ENCODE data around the gene PTGFRN.

DNA sequence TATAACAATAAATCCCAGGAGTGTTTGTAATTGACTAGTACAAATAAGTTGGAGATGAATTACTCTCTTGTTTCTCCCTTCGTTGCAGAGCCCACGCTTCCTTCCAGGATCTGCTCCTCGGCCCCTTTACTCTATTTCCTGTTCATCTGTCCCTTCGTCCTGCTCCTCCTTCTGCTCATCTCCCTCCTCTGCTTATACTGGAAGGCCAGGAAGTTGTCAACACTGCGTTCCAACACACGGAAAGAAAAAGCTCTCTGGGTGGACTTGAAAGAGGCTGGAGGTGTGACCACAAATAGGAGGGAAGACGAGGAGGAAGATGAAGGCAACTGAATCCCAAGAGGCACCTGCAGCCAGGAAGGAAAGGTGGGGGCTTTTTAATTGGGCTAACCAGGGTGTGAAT, 124.1 kb downstream of the PTGFRN start:
- TF ChIP-seq, protein P1, sequence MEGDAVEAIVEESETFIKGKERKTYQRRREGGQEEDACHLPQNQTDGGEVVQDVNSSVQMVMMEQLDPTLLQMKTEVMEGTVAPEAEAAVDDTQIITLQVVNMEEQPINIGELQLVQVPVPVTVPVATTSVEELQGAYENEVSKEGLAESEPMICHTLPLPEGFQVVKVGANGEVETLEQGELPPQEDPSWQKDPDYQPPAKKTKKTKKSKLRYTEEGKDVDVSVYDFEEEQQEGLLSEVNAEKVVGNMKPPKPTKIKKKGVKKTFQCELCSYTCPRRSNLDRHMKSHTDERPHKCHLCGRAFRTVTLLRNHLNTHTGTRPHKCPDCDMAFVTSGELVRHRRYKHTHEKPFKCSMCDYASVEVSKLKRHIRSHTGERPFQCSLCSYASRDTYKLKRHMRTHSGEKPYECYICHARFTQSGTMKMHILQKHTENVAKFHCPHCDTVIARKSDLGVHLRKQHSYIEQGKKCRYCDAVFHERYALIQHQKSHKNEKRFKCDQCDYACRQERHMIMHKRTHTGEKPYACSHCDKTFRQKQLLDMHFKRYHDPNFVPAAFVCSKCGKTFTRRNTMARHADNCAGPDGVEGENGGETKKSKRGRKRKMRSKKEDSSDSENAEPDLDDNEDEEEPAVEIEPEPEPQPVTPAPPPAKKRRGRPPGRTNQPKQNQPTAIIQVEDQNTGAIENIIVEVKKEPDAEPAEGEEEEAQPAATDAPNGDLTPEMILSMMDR (conservative IDR thresholded peaks at IDR 0.05; ENCODE audit: low read length), result no peak
- no peak for TF ChIP-seq EZH2phosphoT487 (IDR thresholded peaks at IDR 0.05; ENCODE audit: borderline replicate concordance, low read depth, low read length)
